ENCODE data around the gene CAPN1. TPM values are rescaled to one million over a fixed set of nuclear protein-coding genes. Genes with fewer than 3 reads are reported as not detected.
"Not testable (repeated sequence)": the region's sequence is repeated elsewhere in the genome, so short reads cannot be mapped to it uniquely, and the experiment has no call there.

The CAPN1 gene
- total and polyA plus RNA-seq, 2 experiments from 2014 or later, result 133 to 202 TPM

- Histone ChIP-seq H3K4me3 (no peak overlapping the region), H3K79me2 (no peaks in the 10 kb centered on the region), H3K9me2 (replicated peaks; ENCODE audit: insufficient read depth) (no peaks in the 10 kb centered on the region), H3K36me3 (replicated peaks; ENCODE audit: insufficient read depth, low read depth) (no peaks in the 10 kb centered on the region), H3K27me3 (no peaks in the 10 kb centered on the region), H3K9me3 (ENCODE audit: low read depth) (no peaks in the 10 kb centered on the region), H3K27ac (no peak overlapping the region), H3K4me2 (no peak overlapping the region), H2AFZ (no peak overlapping the region), H4K20me1 (ENCODE audit: insufficient read depth, poor library complexity, severe bottlenecking) (no peaks in the 10 kb centered on the region), H3K4me1 (ENCODE audit: insufficient read depth) (no peaks in the 10 kb centered on the region)
- TF ChIP-seq, protein P1, sequence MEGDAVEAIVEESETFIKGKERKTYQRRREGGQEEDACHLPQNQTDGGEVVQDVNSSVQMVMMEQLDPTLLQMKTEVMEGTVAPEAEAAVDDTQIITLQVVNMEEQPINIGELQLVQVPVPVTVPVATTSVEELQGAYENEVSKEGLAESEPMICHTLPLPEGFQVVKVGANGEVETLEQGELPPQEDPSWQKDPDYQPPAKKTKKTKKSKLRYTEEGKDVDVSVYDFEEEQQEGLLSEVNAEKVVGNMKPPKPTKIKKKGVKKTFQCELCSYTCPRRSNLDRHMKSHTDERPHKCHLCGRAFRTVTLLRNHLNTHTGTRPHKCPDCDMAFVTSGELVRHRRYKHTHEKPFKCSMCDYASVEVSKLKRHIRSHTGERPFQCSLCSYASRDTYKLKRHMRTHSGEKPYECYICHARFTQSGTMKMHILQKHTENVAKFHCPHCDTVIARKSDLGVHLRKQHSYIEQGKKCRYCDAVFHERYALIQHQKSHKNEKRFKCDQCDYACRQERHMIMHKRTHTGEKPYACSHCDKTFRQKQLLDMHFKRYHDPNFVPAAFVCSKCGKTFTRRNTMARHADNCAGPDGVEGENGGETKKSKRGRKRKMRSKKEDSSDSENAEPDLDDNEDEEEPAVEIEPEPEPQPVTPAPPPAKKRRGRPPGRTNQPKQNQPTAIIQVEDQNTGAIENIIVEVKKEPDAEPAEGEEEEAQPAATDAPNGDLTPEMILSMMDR (IDR thresholded peaks at IDR 0.05; ENCODE audit: poor library complexity), result no peak
- TF ChIP-seq EZH2 (IDR thresholded peaks at IDR 0.05; ENCODE audit: borderline replicate concordance) (no peak), EZH2phosphoT487 (IDR thresholded peaks at IDR 0.05; ENCODE audit: low read depth, severe bottlenecking, unreplicated experiment) (no peak)
- no peak for DNase-seq (ENCODE audit: low spot score)
- 91% methylated on average over 9 of the region's 10 CpGs for WGBS (ENCODE audit: low lambda C conversion rate, missing lambda C conversion rate)
Observed at GRCh38 chr11:65172600-65172999, 9.1 kb upstream of the CAPN1 start.

DNA sequence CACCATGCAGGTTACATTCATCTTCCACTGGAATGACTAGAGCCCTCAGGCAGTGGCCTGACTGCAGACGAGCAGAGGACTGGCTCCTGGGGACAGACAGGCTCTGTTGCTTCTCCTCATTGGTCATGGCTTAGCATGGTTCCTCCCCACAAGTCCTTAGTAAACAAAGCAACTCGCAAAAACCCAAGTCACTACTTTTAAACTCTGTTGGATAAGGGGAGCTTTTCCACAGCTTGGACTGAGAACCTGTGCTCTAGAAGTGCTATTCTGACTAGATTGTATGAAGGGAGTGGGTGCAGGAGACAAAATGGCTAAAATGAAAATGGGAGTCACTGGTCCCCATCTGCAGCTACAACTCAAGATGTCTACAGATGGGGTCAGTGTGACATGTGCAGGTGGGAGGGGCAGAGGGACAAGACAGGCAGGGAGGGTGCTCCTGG lies 7.1 kb upstream of the CAPN1 start:
- 11% methylated on average over 2 of the region's 2 CpGs for WGBS (ENCODE audit: low lambda C conversion rate, missing lambda C conversion rate)
- H3K4me3 ChIP-seq; DNase-seq (ENCODE audit: low spot score): not testable (repeated sequence)

GRCh38 chr11:65180877-65181568 lies 705 bp upstream of the CAPN1 start:
- Histone ChIP-seq H3K27ac (peak overlapping the region; percentile 98), H3K4me3 (peak overlapping the region; percentile 95), H3K9me2 (replicated peaks; ENCODE audit: insufficient read depth) (no peaks in the 10 kb centered on the region), H2AFZ (peak overlapping the region; percentile 97), H3K9me3 (ENCODE audit: low read depth) (no peaks in the 10 kb centered on the region), H3K36me3 (replicated peaks; ENCODE audit: insufficient read depth, low read depth) (no peaks in the 10 kb centered on the region), H3K27me3 (no peaks in the 10 kb centered on the region), H4K20me1 (ENCODE audit: insufficient read depth, poor library complexity, severe bottlenecking) (peaks cover 10% of the 10 kb centered on the region), H3K4me1 (ENCODE audit: insufficient read depth) (peaks cover 15% of the 10 kb centered on the region), H3K4me2 (peak overlapping the region; percentile 97), H3K79me2 (peaks cover 41% of the 10 kb centered on the region)
- under 1% methylated on average over 28 of the region's 60 CpGs for WGBS (ENCODE audit: low lambda C conversion rate, missing lambda C conversion rate)
- no peak for TF ChIP-seq EZH2 (IDR thresholded peaks at IDR 0.05; ENCODE audit: borderline replicate concordance)
- TF ChIP-seq, protein P1 (IDR thresholded peaks at IDR 0.05; ENCODE audit: poor library complexity), result peak; percentile 62
- DNase-seq (ENCODE audit: low spot score), result peak; percentile 89

More for the DNA sequence above, 7.1 kb upstream of the CAPN1 start:
- not testable (repeated sequence) for H3K9me2 ChIP-seq (replicated peaks; ENCODE audit: insufficient read depth); H3K27me3 ChIP-seq; H4K20me1 ChIP-seq (ENCODE audit: insufficient read depth, poor library complexity, severe bottlenecking); H3K4me1 ChIP-seq (ENCODE audit: insufficient read depth); H3K9me3 ChIP-seq (ENCODE audit: low read depth); H3K79me2 ChIP-seq; H2AFZ ChIP-seq; H3K4me2 ChIP-seq; H3K36me3 ChIP-seq (replicated peaks; ENCODE audit: insufficient read depth, low read depth); H3K27ac ChIP-seq

DNA sequence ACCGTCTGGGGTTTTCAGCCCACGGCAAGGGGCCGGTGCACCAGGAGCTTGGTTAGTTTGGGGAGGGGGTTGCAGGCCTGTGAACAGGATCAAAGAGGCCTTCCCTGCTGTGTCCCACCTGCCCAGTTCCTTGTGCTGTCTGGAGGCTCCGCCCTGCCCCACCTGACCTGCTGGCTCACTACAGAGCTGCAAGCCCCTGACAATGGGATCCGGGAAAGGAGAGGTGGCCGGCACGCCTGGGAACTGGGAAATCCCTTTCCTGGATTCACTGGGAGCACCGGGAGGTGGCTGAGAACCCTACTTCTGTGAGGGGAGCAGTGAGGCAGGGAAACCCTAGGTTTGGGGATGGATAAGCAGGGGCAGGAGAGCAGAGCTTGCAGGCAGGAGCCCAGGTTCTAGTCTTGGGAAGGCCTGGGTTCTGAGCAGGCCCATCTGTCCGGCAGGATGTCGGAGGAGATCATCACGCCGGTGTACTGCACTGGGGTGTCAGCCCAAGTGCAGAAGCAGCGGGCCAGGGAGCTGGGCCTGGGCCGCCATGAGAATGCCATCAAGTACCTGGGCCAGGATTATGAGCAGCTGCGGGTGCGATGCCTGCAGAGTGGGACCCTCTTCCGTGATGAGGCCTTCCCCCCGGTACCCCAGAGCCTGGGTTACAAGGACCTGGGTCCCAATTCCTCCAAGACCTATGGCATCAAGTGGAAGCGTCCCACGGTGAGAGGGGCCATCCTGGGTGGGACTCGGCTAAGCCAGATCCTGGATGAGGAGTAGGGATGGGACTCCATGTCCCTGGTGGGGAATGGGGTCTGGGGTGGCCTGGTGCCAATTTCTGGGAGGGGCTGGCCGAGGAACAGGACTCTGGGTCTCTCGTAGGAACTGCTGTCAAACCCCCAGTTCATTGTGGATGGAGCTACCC lies 786 bp downstream of the CAPN1 start:
- Histone ChIP-seq H3K27ac (peak overlapping the region; percentile 98), H4K20me1 (ENCODE audit: insufficient read depth, poor library complexity, severe bottlenecking) (peaks cover 10% of the 10 kb centered on the region), H3K36me3 (replicated peaks; ENCODE audit: insufficient read depth, low read depth) (no peaks in the 10 kb centered on the region), H2AFZ (peak overlapping the region; percentile 97), H3K9me2 (replicated peaks; ENCODE audit: insufficient read depth) (no peaks in the 10 kb centered on the region), H3K9me3 (ENCODE audit: low read depth) (no peaks in the 10 kb centered on the region), H3K4me3 (peak overlapping the region; percentile 95), H3K79me2 (peaks cover 41% of the 10 kb centered on the region), H3K27me3 (no peaks in the 10 kb centered on the region), H3K4me2 (peak overlapping the region; percentile 97), H3K4me1 (ENCODE audit: insufficient read depth) (peaks cover 15% of the 10 kb centered on the region)
- DNase-seq (ENCODE audit: low spot score), result peak; percentile 75
- TF ChIP-seq, protein P1 (IDR thresholded peaks at IDR 0.05; ENCODE audit: poor library complexity), result no peak
- TF ChIP-seq EZH2 (IDR thresholded peaks at IDR 0.05; ENCODE audit: borderline replicate concordance) (no peak), EZH2phosphoT487 (IDR thresholded peaks at IDR 0.05; ENCODE audit: low read depth, severe bottlenecking, unreplicated experiment) (no peak)
- WGBS (ENCODE audit: low lambda C conversion rate, missing lambda C conversion rate), result 32% methylated on average over 22 of the region's 23 CpGs
